Measurements from ENCODE around the gene OCA2.

- TF ChIP-seq, protein P1, sequence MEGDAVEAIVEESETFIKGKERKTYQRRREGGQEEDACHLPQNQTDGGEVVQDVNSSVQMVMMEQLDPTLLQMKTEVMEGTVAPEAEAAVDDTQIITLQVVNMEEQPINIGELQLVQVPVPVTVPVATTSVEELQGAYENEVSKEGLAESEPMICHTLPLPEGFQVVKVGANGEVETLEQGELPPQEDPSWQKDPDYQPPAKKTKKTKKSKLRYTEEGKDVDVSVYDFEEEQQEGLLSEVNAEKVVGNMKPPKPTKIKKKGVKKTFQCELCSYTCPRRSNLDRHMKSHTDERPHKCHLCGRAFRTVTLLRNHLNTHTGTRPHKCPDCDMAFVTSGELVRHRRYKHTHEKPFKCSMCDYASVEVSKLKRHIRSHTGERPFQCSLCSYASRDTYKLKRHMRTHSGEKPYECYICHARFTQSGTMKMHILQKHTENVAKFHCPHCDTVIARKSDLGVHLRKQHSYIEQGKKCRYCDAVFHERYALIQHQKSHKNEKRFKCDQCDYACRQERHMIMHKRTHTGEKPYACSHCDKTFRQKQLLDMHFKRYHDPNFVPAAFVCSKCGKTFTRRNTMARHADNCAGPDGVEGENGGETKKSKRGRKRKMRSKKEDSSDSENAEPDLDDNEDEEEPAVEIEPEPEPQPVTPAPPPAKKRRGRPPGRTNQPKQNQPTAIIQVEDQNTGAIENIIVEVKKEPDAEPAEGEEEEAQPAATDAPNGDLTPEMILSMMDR (conservative IDR thresholded peaks at IDR 0.05; ENCODE audit: low read length) = no peak
- TF ChIP-seq EZH2phosphoT487 (IDR thresholded peaks at IDR 0.05; ENCODE audit: borderline replicate concordance) = no peak
These were observed 163.8 kb downstream of the OCA2 start for GRCh38 chr15:27935328-27935727.

Data from Loucy (cell line).